ENCODE data around the gene SDK1. TPM values are rescaled to one million over a fixed set of nuclear protein-coding genes. Genes with fewer than 3 reads are reported as not detected.

Gene SDK1
- total and polyA plus RNA-seq, 2 of the 8 experiments (the other 6 are each of a cell fraction or from before 2014, with no cell fraction given): 3.3 to 7.2 TPM

DNA sequence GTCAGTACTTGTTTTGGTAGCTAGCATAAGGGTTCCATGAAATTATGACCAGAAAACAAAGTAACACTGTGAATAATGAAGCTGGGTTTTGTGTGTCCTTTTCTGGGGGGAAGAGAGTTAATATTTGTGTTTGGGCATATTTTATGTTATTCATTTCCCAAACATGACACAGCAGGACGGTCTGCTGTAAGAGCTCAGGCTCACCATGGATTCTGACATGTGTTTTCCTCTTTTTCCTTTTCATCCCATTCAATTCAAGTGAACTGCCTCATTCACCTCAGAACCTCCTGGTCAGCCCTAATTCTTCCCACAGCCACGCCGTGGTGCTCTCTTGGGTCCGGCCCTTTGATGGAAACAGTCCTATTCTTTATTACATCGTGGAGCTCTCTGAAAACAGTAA is 685.9 kb downstream of the SDK1 start (continued):
- TF ChIP-seq, protein P1, sequence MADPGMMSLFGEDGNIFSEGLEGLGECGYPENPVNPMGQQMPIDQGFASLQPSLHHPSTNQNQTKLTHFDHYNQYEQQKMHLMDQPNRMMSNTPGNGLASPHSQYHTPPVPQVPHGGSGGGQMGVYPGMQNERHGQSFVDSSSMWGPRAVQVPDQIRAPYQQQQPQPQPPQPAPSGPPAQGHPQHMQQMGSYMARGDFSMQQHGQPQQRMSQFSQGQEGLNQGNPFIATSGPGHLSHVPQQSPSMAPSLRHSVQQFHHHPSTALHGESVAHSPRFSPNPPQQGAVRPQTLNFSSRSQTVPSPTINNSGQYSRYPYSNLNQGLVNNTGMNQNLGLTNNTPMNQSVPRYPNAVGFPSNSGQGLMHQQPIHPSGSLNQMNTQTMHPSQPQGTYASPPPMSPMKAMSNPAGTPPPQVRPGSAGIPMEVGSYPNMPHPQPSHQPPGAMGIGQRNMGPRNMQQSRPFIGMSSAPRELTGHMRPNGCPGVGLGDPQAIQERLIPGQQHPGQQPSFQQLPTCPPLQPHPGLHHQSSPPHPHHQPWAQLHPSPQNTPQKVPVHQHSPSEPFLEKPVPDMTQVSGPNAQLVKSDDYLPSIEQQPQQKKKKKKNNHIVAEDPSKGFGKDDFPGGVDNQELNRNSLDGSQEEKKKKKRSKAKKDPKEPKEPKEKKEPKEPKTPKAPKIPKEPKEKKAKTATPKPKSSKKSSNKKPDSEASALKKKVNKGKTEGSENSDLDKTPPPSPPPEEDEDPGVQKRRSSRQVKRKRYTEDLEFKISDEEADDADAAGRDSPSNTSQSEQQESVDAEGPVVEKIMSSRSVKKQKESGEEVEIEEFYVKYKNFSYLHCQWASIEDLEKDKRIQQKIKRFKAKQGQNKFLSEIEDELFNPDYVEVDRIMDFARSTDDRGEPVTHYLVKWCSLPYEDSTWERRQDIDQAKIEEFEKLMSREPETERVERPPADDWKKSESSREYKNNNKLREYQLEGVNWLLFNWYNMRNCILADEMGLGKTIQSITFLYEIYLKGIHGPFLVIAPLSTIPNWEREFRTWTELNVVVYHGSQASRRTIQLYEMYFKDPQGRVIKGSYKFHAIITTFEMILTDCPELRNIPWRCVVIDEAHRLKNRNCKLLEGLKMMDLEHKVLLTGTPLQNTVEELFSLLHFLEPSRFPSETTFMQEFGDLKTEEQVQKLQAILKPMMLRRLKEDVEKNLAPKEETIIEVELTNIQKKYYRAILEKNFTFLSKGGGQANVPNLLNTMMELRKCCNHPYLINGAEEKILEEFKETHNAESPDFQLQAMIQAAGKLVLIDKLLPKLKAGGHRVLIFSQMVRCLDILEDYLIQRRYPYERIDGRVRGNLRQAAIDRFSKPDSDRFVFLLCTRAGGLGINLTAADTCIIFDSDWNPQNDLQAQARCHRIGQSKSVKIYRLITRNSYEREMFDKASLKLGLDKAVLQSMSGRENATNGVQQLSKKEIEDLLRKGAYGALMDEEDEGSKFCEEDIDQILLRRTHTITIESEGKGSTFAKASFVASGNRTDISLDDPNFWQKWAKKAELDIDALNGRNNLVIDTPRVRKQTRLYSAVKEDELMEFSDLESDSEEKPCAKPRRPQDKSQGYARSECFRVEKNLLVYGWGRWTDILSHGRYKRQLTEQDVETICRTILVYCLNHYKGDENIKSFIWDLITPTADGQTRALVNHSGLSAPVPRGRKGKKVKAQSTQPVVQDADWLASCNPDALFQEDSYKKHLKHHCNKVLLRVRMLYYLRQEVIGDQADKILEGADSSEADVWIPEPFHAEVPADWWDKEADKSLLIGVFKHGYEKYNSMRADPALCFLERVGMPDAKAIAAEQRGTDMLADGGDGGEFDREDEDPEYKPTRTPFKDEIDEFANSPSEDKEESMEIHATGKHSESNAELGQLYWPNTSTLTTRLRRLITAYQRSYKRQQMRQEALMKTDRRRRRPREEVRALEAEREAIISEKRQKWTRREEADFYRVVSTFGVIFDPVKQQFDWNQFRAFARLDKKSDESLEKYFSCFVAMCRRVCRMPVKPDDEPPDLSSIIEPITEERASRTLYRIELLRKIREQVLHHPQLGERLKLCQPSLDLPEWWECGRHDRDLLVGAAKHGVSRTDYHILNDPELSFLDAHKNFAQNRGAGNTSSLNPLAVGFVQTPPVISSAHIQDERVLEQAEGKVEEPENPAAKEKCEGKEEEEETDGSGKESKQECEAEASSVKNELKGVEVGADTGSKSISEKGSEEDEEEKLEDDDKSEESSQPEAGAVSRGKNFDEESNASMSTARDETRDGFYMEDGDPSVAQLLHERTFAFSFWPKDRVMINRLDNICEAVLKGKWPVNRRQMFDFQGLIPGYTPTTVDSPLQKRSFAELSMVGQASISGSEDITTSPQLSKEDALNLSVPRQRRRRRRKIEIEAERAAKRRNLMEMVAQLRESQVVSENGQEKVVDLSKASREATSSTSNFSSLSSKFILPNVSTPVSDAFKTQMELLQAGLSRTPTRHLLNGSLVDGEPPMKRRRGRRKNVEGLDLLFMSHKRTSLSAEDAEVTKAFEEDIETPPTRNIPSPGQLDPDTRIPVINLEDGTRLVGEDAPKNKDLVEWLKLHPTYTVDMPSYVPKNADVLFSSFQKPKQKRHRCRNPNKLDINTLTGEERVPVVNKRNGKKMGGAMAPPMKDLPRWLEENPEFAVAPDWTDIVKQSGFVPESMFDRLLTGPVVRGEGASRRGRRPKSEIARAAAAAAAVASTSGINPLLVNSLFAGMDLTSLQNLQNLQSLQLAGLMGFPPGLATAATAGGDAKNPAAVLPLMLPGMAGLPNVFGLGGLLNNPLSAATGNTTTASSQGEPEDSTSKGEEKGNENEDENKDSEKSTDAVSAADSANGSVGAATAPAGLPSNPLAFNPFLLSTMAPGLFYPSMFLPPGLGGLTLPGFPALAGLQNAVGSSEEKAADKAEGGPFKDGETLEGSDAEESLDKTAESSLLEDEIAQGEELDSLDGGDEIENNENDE (IDR thresholded peaks at IDR 0.05; ENCODE audit: insufficient replicate concordance, low read length): no peak
- TF ChIP-seq PHF8 (conservative IDR thresholded peaks at IDR 0.05; ENCODE audit: low read depth, low read length) (no peak), GABPA (IDR thresholded peaks at IDR 0.05; ENCODE audit: borderline replicate concordance, insufficient read depth, low read length) (no peak), TBP (IDR thresholded peaks at IDR 0.05; ENCODE audit: low read depth, low read length) (no peak), RNF2 (IDR thresholded peaks at IDR 0.05; ENCODE audit: borderline replicate concordance, low read depth, low read length, missing control alignments, poor library complexity, severe bottlenecking) (no peak), TEAD4 (IDR thresholded peaks at IDR 0.05; ENCODE audit: low read depth, low read length) (no peak), KDM1A (IDR thresholded peaks at IDR 0.05; ENCODE audit: borderline replicate concordance, low read length) (no peak), NANOG (IDR thresholded peaks at IDR 0.05; ENCODE audit: insufficient read depth, low read depth, low read length, poor library complexity, severe bottlenecking) (no peak), NRF1 (IDR thresholded peaks at IDR 0.05; ENCODE audit: low read depth, low read length) (no peak), YY1 (IDR thresholded peaks at IDR 0.05; ENCODE audit: low read depth, low read length) (no peak), CHD1 (IDR thresholded peaks at IDR 0.05; ENCODE audit: low read depth, low read length) (no peak)
